Glomerular endothelial cell (primary cell): ENCODE data around the gene JPH3. TPM values are rescaled to one million over a fixed set of nuclear protein-coding genes. Genes with fewer than 3 reads are reported as not detected.

Experiments used
- DNase-seq: peaks from one replicate; pipeline ENCODE4 v3.0.0-alpha.2; 2011; ENCODE audit warnings: low read depth, low spot score; ENCODE audit errors: extremely low read depth
- total RNA-seq: library from RNA; depleted of rRNA; stranded (reverse); fragments of >200 nt; gene quantifications from 2 replicates; pipeline ENCODE4 v1.2.3, GENCODE V29; 2015

The JPH3 gene
- total RNA-seq, 1 donor from 2014 or later, result 0.23 TPM

GRCh38 chr16:87729266-87729954 is 127.1 kb downstream of the JPH3 start:
- DNase-seq, result no peak

- DNase-seq, result no peak
Observed at GRCh38 chr16:87731607-87732006, 129.3 kb downstream of the JPH3 start.

- DNase-seq, result no peak
Observed at GRCh38 chr16:87733190-87733589, 130.9 kb downstream of the JPH3 start.

- DNase-seq, result no peak
Observed at GRCh38 chr16:87734644-87735043, 132.3 kb downstream of the JPH3 start.

GRCh38 chr16:87735270-87736007 is 133.1 kb downstream of the JPH3 start:
- no peak for DNase-seq

- DNase-seq, result no peak
Observed at GRCh38 chr16:87736008-87736382, 133.7 kb downstream of the JPH3 start.

- no peak for DNase-seq
Observed at GRCh38 chr16:87739801-87740200, 137.5 kb downstream of the JPH3 start.

GRCh38 chr16:87740441-87740840 is 138.1 kb downstream of the JPH3 start:
- DNase-seq, result no peak

- DNase-seq, result no peak
Observed at GRCh38 chr16:87740909-87741424, 138.7 kb downstream of the JPH3 start.

GRCh38 chr16:87741700-87742415 is 139.6 kb downstream of the JPH3 start:
- DNase-seq, result no peak

GRCh38 chr16:87742781-87743490 is 140.6 kb downstream of the JPH3 start:
- no peak for DNase-seq

GRCh38 chr16:87744750-87745514 is 142.6 kb downstream of the JPH3 start:
- no peak for DNase-seq

- DNase-seq, result no peak
Observed at GRCh38 chr16:87746178-87746577, 143.9 kb downstream of the JPH3 start.

Other genes with a start within 250 kb of the JPH3 start
- 33.5 and 34.9 TPM in 2 replicates for gene FBXO31, start 218.7 kb upstream of the JPH3 start, total RNA-seq
- gene MAP1LC3B, start 210.2 kb upstream of the JPH3 start, total RNA-seq, result 105 and 142 TPM in 2 replicates
- gene ZCCHC14, start 109.5 kb upstream of the JPH3 start, total RNA-seq, result 7.1 and 20.1 TPM in 2 replicates
- 17.8 and 21.3 TPM in 2 replicates for gene KLHDC4, start 163.5 kb downstream of the JPH3 start, total RNA-seq